Measurements from ENCODE around the gene MSRB1. TPM values are rescaled to one million over a fixed set of nuclear protein-coding genes. Genes with fewer than 3 reads are reported as not detected.

MSRB1 gene
- total and polyA plus RNA-seq, 2 of the 13 experiments (the other 11 are each of a cell fraction or from before 2014, with no cell fraction given) = 32.1 to 75.4 TPM

- Histone ChIP-seq H3K4me1 (ENCODE audit: insufficient read depth, low read length) (peaks cover 4% of the 10 kb centered on the region), H3K9ac (ENCODE audit: insufficient read depth, low read depth, low read length) (no peak overlapping the region), H3K4me2 (ENCODE audit: low read depth, low read length) (no peak overlapping the region), H3K9me3 (ENCODE audit: low read length) (no peaks in the 10 kb centered on the region), H3K27me3 (ENCODE audit: control insufficient read depth in 1 of 2, insufficient read depth in 2 of 2, low read length in 2 of 2) (peaks cover 2 to 48% of the 10 kb centered on the region in 2 experiments; a peak in 4 of 5 replicates), H3K4me3 (replicated peaks in 1 of 3; ENCODE audit: insufficient read depth in 1 of 3, low read depth in 2 of 3, low read length in 3 of 3) (no peak overlapping the region), H2AFZ (ENCODE audit: low read length) (no peak overlapping the region), H4K20me1 (ENCODE audit: insufficient read depth, low read length) (no peaks in the 10 kb centered on the region), H3K79me2 (ENCODE audit: insufficient read depth, low read length) (no peaks in the 10 kb centered on the region), H3K27ac (ENCODE audit: extremely low read length, insufficient read depth, low read length) (no peak overlapping the region), H3K36me3 (replicated peaks in 1 of 2; ENCODE audit: control insufficient read depth in 1 of 2, insufficient read depth in 2 of 2, low read length in 2 of 2) (no peaks in the 10 kb centered on the region)
- TF ChIP-seq THAP7 (CRISPR knock-in tag; IDR thresholded peaks at IDR 0.05) = no peak
- no peak for TF ChIP-seq ZNF124 (CRISPR knock-in tag; IDR thresholded peaks at IDR 0.05)
- TF ChIP-seq PLSCR1 (CRISPR knock-in tag; IDR thresholded peaks at IDR 0.05; ENCODE audit: borderline replicate concordance) = no peak
- no peak for TF ChIP-seq NCOA5 (CRISPR knock-in tag; IDR thresholded peaks at IDR 0.05)
- no peak for TF ChIP-seq PHF21A (CRISPR knock-in tag; IDR thresholded peaks at IDR 0.05)
- TF ChIP-seq ZGPAT (CRISPR knock-in tag; IDR thresholded peaks at IDR 0.05) = no peak
- TF ChIP-seq ZNF792 (CRISPR knock-in tag; IDR thresholded peaks at IDR 0.05) = no peak
- no peak for TF ChIP-seq MIER2 (CRISPR knock-in tag; IDR thresholded peaks at IDR 0.05)
- no peak for TF ChIP-seq FOXO4 (CRISPR knock-in tag; conservative IDR thresholded peaks at IDR 0.05)
- TF ChIP-seq SALL2 (CRISPR knock-in tag; IDR thresholded peaks at IDR 0.05) = no peak
- TF ChIP-seq GTF3A (CRISPR knock-in tag; conservative IDR thresholded peaks at IDR 0.05) = no peak
- TF ChIP-seq KMT2B (CRISPR knock-in tag; IDR thresholded peaks at IDR 0.05) = no peak
- no peak for TF ChIP-seq ZNF510 (CRISPR knock-in tag; IDR thresholded peaks at IDR 0.05; ENCODE audit: low read depth)
- no peak for TF ChIP-seq ZNF670 (CRISPR knock-in tag; IDR thresholded peaks at IDR 0.05; ENCODE audit: borderline replicate concordance)
- TF ChIP-seq ELF1 (CRISPR knock-in tag; IDR thresholded peaks at IDR 0.05) = no peak
- no peak for TF ChIP-seq GABPB1 (CRISPR knock-in tag; IDR thresholded peaks at IDR 0.05)
- TF ChIP-seq BORCS8-MEF2B (CRISPR knock-in tag; IDR thresholded peaks at IDR 0.05) = no peak
- no peak for TF ChIP-seq ZNF629 (CRISPR knock-in tag; conservative IDR thresholded peaks at IDR 0.05)
- FAIRE-seq (no peak), ATAC-seq (no peak), DNase-seq (ENCODE audit: low spot score) (no peak)
- BruUV-seq (replicated peaks) = no TSS peak
- no CpG with 5 or more reads among the region's 5 CpGs for WGBS (ENCODE audit: low lambda C conversion rate)
- ChIA-PET POLR2A (no interaction called here), CTCF (ENCODE audit: low intra/inter-chr PET ratio, low total read pairs) (no interaction called here)
- intact Hi-C loops (cut with micrococcal nuclease; ENCODE audit: unreplicated experiment) (no loop called here), in situ Hi-C loops (cut with HindIII; ENCODE audit: extremely low pct_ligation_motif_present, low pct_unique_long_range_greater_than_20kb) (no loop called here)
Observed at GRCh38 chr16:1895068-1895467, 47.9 kb downstream of the MSRB1 start.

Measured in HepG2 (cell line).